ENCODE measurements around the gene RPL21.
"Not testable (repeated sequence)": the region's sequence is repeated elsewhere in the genome, so short reads cannot be mapped to it uniquely, and the experiment has no call there.

DNA sequence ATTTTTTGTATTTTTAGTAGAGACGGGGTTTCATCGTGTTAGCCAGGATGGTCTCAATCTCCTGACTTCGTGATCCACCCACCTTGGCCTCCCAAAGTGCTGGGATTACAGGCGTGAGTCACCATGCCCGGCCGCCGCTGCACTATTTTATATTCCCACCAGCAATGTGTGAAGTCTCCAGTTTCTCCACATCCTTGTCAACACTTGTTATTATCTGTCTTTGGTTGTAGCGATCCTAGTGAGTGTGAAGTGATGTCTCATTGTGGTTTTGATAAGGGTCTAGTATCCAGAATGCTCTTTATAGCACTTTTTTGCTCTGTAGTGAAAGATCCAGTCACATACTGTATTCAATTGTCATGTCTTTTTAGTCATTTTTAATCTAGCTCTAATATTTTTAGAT, 40.6 kb downstream of the RPL21 start:
- TF ChIP-seq, protein P1, sequence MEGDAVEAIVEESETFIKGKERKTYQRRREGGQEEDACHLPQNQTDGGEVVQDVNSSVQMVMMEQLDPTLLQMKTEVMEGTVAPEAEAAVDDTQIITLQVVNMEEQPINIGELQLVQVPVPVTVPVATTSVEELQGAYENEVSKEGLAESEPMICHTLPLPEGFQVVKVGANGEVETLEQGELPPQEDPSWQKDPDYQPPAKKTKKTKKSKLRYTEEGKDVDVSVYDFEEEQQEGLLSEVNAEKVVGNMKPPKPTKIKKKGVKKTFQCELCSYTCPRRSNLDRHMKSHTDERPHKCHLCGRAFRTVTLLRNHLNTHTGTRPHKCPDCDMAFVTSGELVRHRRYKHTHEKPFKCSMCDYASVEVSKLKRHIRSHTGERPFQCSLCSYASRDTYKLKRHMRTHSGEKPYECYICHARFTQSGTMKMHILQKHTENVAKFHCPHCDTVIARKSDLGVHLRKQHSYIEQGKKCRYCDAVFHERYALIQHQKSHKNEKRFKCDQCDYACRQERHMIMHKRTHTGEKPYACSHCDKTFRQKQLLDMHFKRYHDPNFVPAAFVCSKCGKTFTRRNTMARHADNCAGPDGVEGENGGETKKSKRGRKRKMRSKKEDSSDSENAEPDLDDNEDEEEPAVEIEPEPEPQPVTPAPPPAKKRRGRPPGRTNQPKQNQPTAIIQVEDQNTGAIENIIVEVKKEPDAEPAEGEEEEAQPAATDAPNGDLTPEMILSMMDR (conservative IDR thresholded peaks at IDR 0.05; ENCODE audit: low read depth, low read length) = not testable (repeated sequence)
- TF ChIP-seq EZH2 (IDR thresholded peaks at IDR 0.05; ENCODE audit: low read length, unreplicated experiment); EZH2phosphoT487 (IDR thresholded peaks at IDR 0.05; ENCODE audit: borderline replicate concordance, low read length): not testable (repeated sequence)
